ENCODE data around the gene NT5DC4.

- no peak for TF ChIP-seq CTCF (IDR thresholded peaks at IDR 0.05; ENCODE audit: control extremely low read depth in 1 of 3, insufficient read depth in 1 of 3, low read depth in 1 of 3, low read length in 3 of 3)
- no peak for TF ChIP-seq SP1 (IDR thresholded peaks at IDR 0.05; ENCODE audit: low read depth, low read length)
- no peak for TF ChIP-seq RNF2 (IDR thresholded peaks at IDR 0.05; ENCODE audit: borderline replicate concordance, low read depth, low read length, missing control alignments, poor library complexity, severe bottlenecking)
- TF ChIP-seq JUND (IDR thresholded peaks at IDR 0.05; ENCODE audit: low read length) = no peak
- no peak for TF ChIP-seq CREB1 (IDR thresholded peaks at IDR 0.05)
- TF ChIP-seq USF2 (IDR thresholded peaks at IDR 0.05; ENCODE audit: low read length) = no peak
- no peak for TF ChIP-seq JUN (IDR thresholded peaks at IDR 0.05; ENCODE audit: low read depth, low read length)
- TF ChIP-seq TAF1 (IDR thresholded peaks at IDR 0.05; ENCODE audit: low read depth, low read length) = no peak
- TF ChIP-seq SIN3A (conservative IDR thresholded peaks at IDR 0.05 in 1 of 2, IDR thresholded peaks at IDR 0.05 in 1 of 2; ENCODE audit: low read depth in 1 of 2, low read length in 2 of 2) = no peak
- no peak for TF ChIP-seq NRF1 (IDR thresholded peaks at IDR 0.05; ENCODE audit: low read depth, low read length)
- TF ChIP-seq TCF12 (IDR thresholded peaks at IDR 0.05; ENCODE audit: low read depth, low read length) = no peak
These were observed 30.8 kb downstream of the NT5DC4 start for GRCh38 chr2:112751451-112752197.

Data from H1 (cell line).